Astrocyte (in vitro differentiated cells and primary cell): ENCODE measurements around the gene WRAP53. TPM values are rescaled to one million over a fixed set of nuclear protein-coding genes. Genes with fewer than 3 reads are reported as not detected.

Experiments
- DNase-seq: peaks from one replicate; pipeline ENCODE4 v3.0.0-alpha.2; 2010; ENCODE audit warnings: low read depth
- FAIRE-seq: peaks from 2 replicates; lab custom pipeline; 2011; peaks lifted over from hg19 to GRCh38; lab: Jason Lieb, UNC
- H2AFZ ChIP-seq: 2 replicates; pipeline ENCODE4 v1.6.0; 2012; ENCODE audit warnings: low read depth, low read length, inconsistent platforms
- H3K27ac ChIP-seq: 2 replicates; pipeline ENCODE4 v1.5.1; 2011; ENCODE audit warnings: low read depth, low read length, inconsistent platforms
- H3K27me3 ChIP-seq: 2 replicates; pipeline ENCODE4 v1.6.0; 2011; ENCODE audit warnings: low read length, inconsistent platforms; ENCODE audit not compliant: insufficient read depth
- H3K36me3 ChIP-seq: 2 replicates; pipeline ENCODE4 v1.5.1; 2011; ENCODE audit warnings: low read length, inconsistent platforms; ENCODE audit not compliant: insufficient read depth
- H3K4me1 ChIP-seq: 2 replicates; pipeline ENCODE4 v1.5.1; 2011; ENCODE audit warnings: low read length, inconsistent platforms; ENCODE audit not compliant: insufficient read depth
- H3K4me2 ChIP-seq: 2 replicates; pipeline ENCODE4 v1.6.0; 2012; ENCODE audit warnings: low read length, inconsistent platforms
- H3K4me3 ChIP-seq: 2 replicates; pipeline ENCODE4 v1.5.1; 2011; ENCODE audit warnings: low read depth, mild to moderate bottlenecking, low read length, inconsistent platforms; ENCODE audit not compliant: insufficient read depth
- H3K79me2 ChIP-seq: 2 replicates; pipeline ENCODE4 v1.6.0; 2012; ENCODE audit warnings: mild to moderate bottlenecking, low read length, inconsistent platforms; ENCODE audit not compliant: insufficient read depth
- H3K9ac ChIP-seq: 2 replicates; pipeline ENCODE4 v1.6.0; 2012; ENCODE audit warnings: mild to moderate bottlenecking, low read length, inconsistent platforms
- H3K9me3 ChIP-seq: 2 replicates; pipeline ENCODE4 v1.5.1; 2012; ENCODE audit warnings: low read depth, mild to moderate bottlenecking, low read length, inconsistent platforms; ENCODE audit not compliant: insufficient read depth
- H4K20me1 ChIP-seq: 2 replicates; pipeline ENCODE4 v1.6.0; 2012; ENCODE audit warnings: low read length, inconsistent platforms; ENCODE audit not compliant: insufficient read depth
- H3K27ac Mint-ChIP-seq: one replicate; pipeline ENCODE4 v1.8.0; 2021; ENCODE audit warnings: mild to moderate bottlenecking, mixed read lengths; ENCODE audit not compliant: unreplicated experiment
- H3K27me3 Mint-ChIP-seq: one replicate; pipeline ENCODE4 v1.8.0; 2021; ENCODE audit warnings: low read depth, mixed read lengths; ENCODE audit not compliant: unreplicated experiment
- H3K36me3 Mint-ChIP-seq: one replicate; pipeline ENCODE4 v1.8.0; 2021; ENCODE audit warnings: low read depth, mixed read lengths; ENCODE audit not compliant: unreplicated experiment
- H3K4me1 Mint-ChIP-seq: one replicate; pipeline ENCODE4 v1.8.0; 2021; ENCODE audit warnings: low read depth, mixed read lengths; ENCODE audit not compliant: unreplicated experiment
- H3K4me3 Mint-ChIP-seq: one replicate; pipeline ENCODE4 v1.8.0; 2021; ENCODE audit warnings: mild to moderate bottlenecking, moderate library complexity, mixed read lengths; ENCODE audit not compliant: unreplicated experiment
- H3K9me3 Mint-ChIP-seq: one replicate; pipeline ENCODE4 v1.8.0; 2021; ENCODE audit warnings: mild to moderate bottlenecking, mixed read lengths; ENCODE audit not compliant: unreplicated experiment
- CTCF ChIP-seq: IDR thresholded peaks from 2 replicates; pipeline ENCODE4 v1.5.1; 2011; ENCODE audit warnings: low read depth, mild to moderate bottlenecking, inconsistent platforms, low read length, moderate library complexity; ENCODE audit not compliant: insufficient read depth
- EZH2 ChIP-seq: IDR thresholded peaks from 2 replicates; pipeline ENCODE4 v1.6.1; 2012; ENCODE audit warnings: mild to moderate bottlenecking, low read length, inconsistent platforms; ENCODE audit not compliant: insufficient read depth
- total RNA-seq: library from RNA; stranded (reverse); gene quantifications from 2 replicates; pipeline ENCODE4 v1.2.1, GENCODE V29; 2021

Gene WRAP53
- total RNA-seq, 1 donor from 2014 or later, result 15.1 TPM

- H3K27me3 ChIP-seq, result peaks cover 25% of the 10 kb centered on the region
- H3K4me1 ChIP-seq, result peaks cover 12% of the 10 kb centered on the region
- peaks cover 4% of the 10 kb centered on the region for H4K20me1 ChIP-seq
- H3K36me3 ChIP-seq, result no peaks in the 10 kb centered on the region
- FAIRE-seq, result no peak
- peak; percentile 26 for DNase-seq
- no peaks in the 10 kb centered on the region for H3K9me3 ChIP-seq
- H3K4me3 ChIP-seq, result no peak overlapping the region
- no peak overlapping the region for H3K27ac ChIP-seq
- peaks cover 11% of the 10 kb centered on the region for H3K4me1 Mint-ChIP-seq
- peak overlapping the region; percentile 86 for H3K4me3 Mint-ChIP-seq
- H3K9ac ChIP-seq, result peak overlapping the region; percentile 23
- H3K36me3 Mint-ChIP-seq, result peaks cover 3% of the 10 kb centered on the region
- no peak for TF ChIP-seq CTCF
- no peak for TF ChIP-seq EZH2
- peak overlapping the region; percentile 86 for H3K4me2 ChIP-seq
- H3K79me2 ChIP-seq, result no peaks in the 10 kb centered on the region
- H3K9me3 Mint-ChIP-seq, result peaks cover 2% of the 10 kb centered on the region
- peaks cover 12% of the 10 kb centered on the region for H3K27me3 Mint-ChIP-seq
- H3K27ac Mint-ChIP-seq, result peak overlapping the region; percentile 86
- no peak overlapping the region for H2AFZ ChIP-seq
Measured at GRCh38 chr17:7703584-7704479, 15.6 kb downstream of the WRAP53 start.

DNA sequence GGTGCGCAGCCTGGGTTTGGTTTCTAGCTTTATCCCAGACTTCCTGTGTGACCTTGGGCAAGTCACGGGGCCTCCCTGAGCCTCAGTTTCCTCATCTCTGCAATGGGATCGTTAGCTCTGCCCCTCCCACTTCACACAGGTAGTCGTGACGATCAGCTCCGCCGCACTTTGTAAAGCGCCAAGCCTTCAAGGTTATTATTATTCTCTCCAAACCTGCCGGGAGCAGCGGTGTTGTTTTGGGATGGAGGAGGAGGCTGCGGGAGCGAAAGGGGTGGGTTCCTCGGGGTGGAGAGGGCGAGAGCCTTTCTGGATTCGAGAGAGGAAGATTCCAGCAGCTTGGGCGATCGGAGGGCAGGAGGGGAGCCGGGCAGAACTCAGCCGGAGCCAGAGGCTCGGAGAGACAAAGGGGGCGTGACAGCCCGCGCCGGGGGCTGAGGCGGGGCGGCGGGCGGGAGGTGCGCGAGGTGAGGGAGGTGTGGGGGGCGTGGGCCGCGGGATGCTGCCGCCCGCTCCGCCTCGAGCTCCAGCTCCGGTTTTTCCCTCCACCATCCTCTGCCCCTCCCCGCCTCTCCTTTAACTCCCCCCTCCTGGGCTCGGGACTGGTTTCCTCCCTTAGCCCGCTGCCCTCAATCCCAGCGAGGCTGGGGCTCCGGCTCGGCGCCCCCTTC lies 16.5 kb downstream of the WRAP53 start, which contains the start of gene EFNB3:
TSS of gene EFNB3 (plus strand) at position 602 of the 668 bp plus-strand sequence. CDS start 397 bp downstream, outside the sequence.
- no peaks in the 10 kb centered on the region for H3K79me2 ChIP-seq
- no peak within 1 kb of the TSS for H3K27ac ChIP-seq
- DNase-seq (peak; percentile 32), FAIRE-seq (no peak)
- peak within 1 kb of the TSS; percentile 26 for H2AFZ ChIP-seq
- H3K4me1 Mint-ChIP-seq, result peaks cover 11% of the 10 kb centered on the region
- H3K9me3 Mint-ChIP-seq, result peaks cover 2% of the 10 kb centered on the region
- H3K27me3 Mint-ChIP-seq, result peaks cover 12% of the 10 kb centered on the region
- peak within 1 kb of the TSS; percentile 77 for H3K27ac Mint-ChIP-seq
- H3K9ac ChIP-seq, result peak within 1 kb of the TSS; percentile 23
- H3K4me2 ChIP-seq, result peak within 1 kb of the TSS; percentile 86
- H3K9me3 ChIP-seq, result no peaks in the 10 kb centered on the region
- H4K20me1 ChIP-seq, result peaks cover 4% of the 10 kb centered on the region
- peak within 1 kb of the TSS; percentile 86 for H3K4me3 Mint-ChIP-seq
- TF ChIP-seq CTCF, result no peak
- no peak for TF ChIP-seq EZH2
- peaks cover 25% of the 10 kb centered on the region for H3K27me3 ChIP-seq
- peak within 1 kb of the TSS; percentile 47 for H3K4me3 ChIP-seq
- H3K36me3 Mint-ChIP-seq, result peaks cover 3% of the 10 kb centered on the region
- H3K4me1 ChIP-seq, result peaks cover 12% of the 10 kb centered on the region
- H3K36me3 ChIP-seq, result no peaks in the 10 kb centered on the region
